HG02884 (cell line): Measurements from ENCODE around the gene KCND2.

Experiments
- ATAC-seq: cut with Tn5 transposase; IDR thresholded peaks from one replicate; pipeline ENCODE4 v1.9.1; 2021; ENCODE audit warnings: mild to moderate bottlenecking, moderate library complexity; ENCODE audit not compliant: unreplicated experiment

Gene KCND2

GRCh38 chr7:120405652-120406051, 132.7 kb downstream of the KCND2 start:
- ATAC-seq: no peak

GRCh38 chr7:120407010-120407409, 134.0 kb downstream of the KCND2 start:
- ATAC-seq: no peak

- peak; percentile 97 for ATAC-seq
These were observed 139.4 kb downstream of the KCND2 start for GRCh38 chr7:120412139-120413050.

- no peak for ATAC-seq
These were observed 140.2 kb downstream of the KCND2 start for GRCh38 chr7:120413164-120413563.

- no peak for ATAC-seq
These were observed 144.4 kb downstream of the KCND2 start for GRCh38 chr7:120417244-120417979.

GRCh38 chr7:120421151-120421651, 148.2 kb downstream of the KCND2 start:
- peak; percentile 94 for ATAC-seq

- peak; percentile 68 for ATAC-seq
These were observed 158.0 kb downstream of the KCND2 start for GRCh38 chr7:120431016-120431415.

GRCh38 chr7:120436487-120437060, 163.6 kb downstream of the KCND2 start:
- ATAC-seq: no peak

- peak; percentile 79 for ATAC-seq
These were observed 168.9 kb downstream of the KCND2 start for GRCh38 chr7:120441850-120442249.

GRCh38 chr7:120442838-120443237, 169.9 kb downstream of the KCND2 start:
- peak; percentile 52 for ATAC-seq

- no peak for ATAC-seq
These were observed 171.7 kb downstream of the KCND2 start for GRCh38 chr7:120444650-120445049.

- no peak for ATAC-seq
These were observed 172.3 kb downstream of the KCND2 start for GRCh38 chr7:120445276-120445675.

GRCh38 chr7:120452665-120453064, 179.7 kb downstream of the KCND2 start:
- no peak for ATAC-seq

GRCh38 chr7:120456699-120457098, 183.7 kb downstream of the KCND2 start:
- no peak for ATAC-seq

GRCh38 chr7:120460949-120461348, 188.0 kb downstream of the KCND2 start:
- ATAC-seq: no peak

GRCh38 chr7:120462991-120463390, 190.0 kb downstream of the KCND2 start:
- ATAC-seq: no peak

- no peak for ATAC-seq
These were observed 191.1 kb downstream of the KCND2 start for GRCh38 chr7:120464104-120464503.

GRCh38 chr7:120467676-120468075, 194.7 kb downstream of the KCND2 start:
- ATAC-seq: no peak

- no peak for ATAC-seq
These were observed 195.6 kb downstream of the KCND2 start for GRCh38 chr7:120468611-120469010.

- no peak for ATAC-seq
These were observed 199.9 kb downstream of the KCND2 start for GRCh38 chr7:120472892-120473291.

- no peak for ATAC-seq
These were observed 200.4 kb downstream of the KCND2 start for GRCh38 chr7:120473352-120473751.
